ENCODE results near the gene GOLGA5. TPM values are rescaled to one million over a fixed set of nuclear protein-coding genes. Genes with fewer than 3 reads are reported as not detected.
A peak's percentile ranks its signal among the peaks of the same experiment; 100 is the strongest.

GOLGA5 gene
- total RNA-seq, 3 donors from 2014 or later (not counting 1 experiment from before 2014, with no cell fraction given), result 11.5 to 21.0 (median 17.1) TPM

- no peak overlapping the region for H3K27ac ChIP-seq (ENCODE audit: low read length)
- 93% methylated on average over 3 of the region's 3 CpGs for WGBS (ENCODE audit: insufficient coverage)
- no peaks in the 10 kb centered on the region for H3K36me3 ChIP-seq (ENCODE audit: control insufficient read depth, insufficient read depth, low read length)
- DNase-seq (no peak), ATAC-seq (no peak)
- no peak overlapping the region for H3K27ac Mint-ChIP-seq
- intact Hi-C loops (cut with micrococcal nuclease), result no loop called here
- H3K9me3 Mint-ChIP-seq, result no peaks in the 10 kb centered on the region
- H3K4me1 ChIP-seq (ENCODE audit: control insufficient read depth, insufficient read depth, low read length), result peaks cover 14% of the 10 kb centered on the region
- H3K4me1 Mint-ChIP-seq, result peaks cover 10 to 18% of the 10 kb centered on the region in 2 donors
- H3K27me3 ChIP-seq (ENCODE audit: control insufficient read depth, insufficient read depth, low read length), result peaks cover 7% of the 10 kb centered on the region
- H3K9me3 ChIP-seq (ENCODE audit: control insufficient read depth, insufficient read depth, low read length), result no peaks in the 10 kb centered on the region
- TF ChIP-seq, protein P1, sequence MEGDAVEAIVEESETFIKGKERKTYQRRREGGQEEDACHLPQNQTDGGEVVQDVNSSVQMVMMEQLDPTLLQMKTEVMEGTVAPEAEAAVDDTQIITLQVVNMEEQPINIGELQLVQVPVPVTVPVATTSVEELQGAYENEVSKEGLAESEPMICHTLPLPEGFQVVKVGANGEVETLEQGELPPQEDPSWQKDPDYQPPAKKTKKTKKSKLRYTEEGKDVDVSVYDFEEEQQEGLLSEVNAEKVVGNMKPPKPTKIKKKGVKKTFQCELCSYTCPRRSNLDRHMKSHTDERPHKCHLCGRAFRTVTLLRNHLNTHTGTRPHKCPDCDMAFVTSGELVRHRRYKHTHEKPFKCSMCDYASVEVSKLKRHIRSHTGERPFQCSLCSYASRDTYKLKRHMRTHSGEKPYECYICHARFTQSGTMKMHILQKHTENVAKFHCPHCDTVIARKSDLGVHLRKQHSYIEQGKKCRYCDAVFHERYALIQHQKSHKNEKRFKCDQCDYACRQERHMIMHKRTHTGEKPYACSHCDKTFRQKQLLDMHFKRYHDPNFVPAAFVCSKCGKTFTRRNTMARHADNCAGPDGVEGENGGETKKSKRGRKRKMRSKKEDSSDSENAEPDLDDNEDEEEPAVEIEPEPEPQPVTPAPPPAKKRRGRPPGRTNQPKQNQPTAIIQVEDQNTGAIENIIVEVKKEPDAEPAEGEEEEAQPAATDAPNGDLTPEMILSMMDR (IDR thresholded peaks at IDR 0.05), result no peak
- no peak overlapping the region for H3K4me3 ChIP-seq (ENCODE audit: low read length)
- H3K4me3 Mint-ChIP-seq, result no peak overlapping the region
- H3K36me3 Mint-ChIP-seq, result no peaks in the 10 kb centered on the region
- peaks cover 40 to 50% of the 10 kb centered on the region in 2 donors for H3K27me3 Mint-ChIP-seq (ENCODE audit: low read depth in 2 of 2)
Observed at GRCh38 chr14:92755495-92755894, 38.6 kb upstream of the GOLGA5 start.

DNA sequence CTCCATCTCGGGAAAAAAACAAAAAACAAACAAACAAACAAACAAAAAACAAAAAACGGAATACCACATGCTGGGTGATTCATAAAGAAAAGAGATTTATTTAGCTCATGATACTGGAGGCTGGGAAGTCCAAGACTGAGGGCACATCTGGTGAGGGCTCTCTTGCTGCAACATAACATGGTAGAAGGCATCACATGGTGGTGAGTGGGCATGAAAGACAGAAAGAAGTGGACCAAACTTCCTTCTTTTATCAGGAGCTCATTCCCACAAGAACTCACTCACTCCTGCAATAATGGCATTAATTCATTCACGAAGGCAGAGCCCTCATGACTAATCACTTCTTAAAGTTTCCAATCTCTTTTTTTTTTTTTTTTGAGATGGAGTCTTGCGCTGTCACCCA lies 37.7 kb upstream of the GOLGA5 start:
- Mint-ChIP-seq H3K36me3 (no peaks in the 10 kb centered on the region), H3K27ac (no peak overlapping the region), H3K27me3 (ENCODE audit: low read depth in 2 of 2) (peaks cover 43 to 54% of the 10 kb centered on the region in 2 donors), H3K9me3 (no peaks in the 10 kb centered on the region), H3K4me3 (no peak overlapping the region), H3K4me1 (peaks cover 9% of the 10 kb centered on the region in 2 donors)
- Histone ChIP-seq H3K4me3 (ENCODE audit: low read length) (no peak overlapping the region), H3K27me3 (ENCODE audit: control insufficient read depth, insufficient read depth, low read length) (peaks cover 4% of the 10 kb centered on the region), H3K36me3 (ENCODE audit: control insufficient read depth, insufficient read depth, low read length) (no peaks in the 10 kb centered on the region), H3K9me3 (ENCODE audit: control insufficient read depth, insufficient read depth, low read length) (no peaks in the 10 kb centered on the region), H3K27ac (ENCODE audit: low read length) (no peak overlapping the region), H3K4me1 (ENCODE audit: control insufficient read depth, insufficient read depth, low read length) (peaks cover 5% of the 10 kb centered on the region)
- intact Hi-C loops (cut with micrococcal nuclease), result no loop called here
- TF ChIP-seq, protein P1 (IDR thresholded peaks at IDR 0.05), result no peak
- ATAC-seq (no peak), DNase-seq (no peak)
- 95% methylated on average over 2 of the region's 4 CpGs for WGBS (ENCODE audit: insufficient coverage)

- Histone ChIP-seq H3K36me3 (ENCODE audit: control insufficient read depth, insufficient read depth, low read length) (no peaks in the 10 kb centered on the region), H3K27ac (ENCODE audit: low read length) (no peak overlapping the region), H3K4me3 (ENCODE audit: low read length) (no peak overlapping the region), H3K4me1 (ENCODE audit: control insufficient read depth, insufficient read depth, low read length) (no peaks in the 10 kb centered on the region), H3K27me3 (ENCODE audit: control insufficient read depth, insufficient read depth, low read length) (peaks cover 2% of the 10 kb centered on the region), H3K9me3 (ENCODE audit: control insufficient read depth, insufficient read depth, low read length) (no peaks in the 10 kb centered on the region)
- no peaks in the 10 kb centered on the region for H3K4me1 Mint-ChIP-seq
- H3K36me3 Mint-ChIP-seq, result no peaks in the 10 kb centered on the region
- no peak overlapping the region for H3K4me3 Mint-ChIP-seq
- intact Hi-C loops (cut with micrococcal nuclease), result no loop called here
- DNase-seq, result peak in 1 of 2 donors; percentile 18
- peak in 1 of 3 donors; percentile 28 for ATAC-seq
- H3K27me3 Mint-ChIP-seq (ENCODE audit: low read depth in 2 of 2), result peaks cover 40 to 50% of the 10 kb centered on the region in 2 donors
- WGBS (ENCODE audit: insufficient coverage), result 84% methylated on average over 3 of the region's 4 CpGs
- TF ChIP-seq, protein P1 (IDR thresholded peaks at IDR 0.05), result no peak
- no peak overlapping the region for H3K27ac Mint-ChIP-seq
- no peaks in the 10 kb centered on the region for H3K9me3 Mint-ChIP-seq
Observed at GRCh38 chr14:92759300-92759678, 34.8 kb upstream of the GOLGA5 start.
